Rectal smooth muscle tissue (tissue), 1 donor: Measurements from ENCODE around the gene MTF2.
A peak's percentile ranks its signal among the peaks of the same experiment; 100 is the strongest.

Source experiments
- H3K27ac ChIP-seq: one replicate; pipeline ENCODE4 v1.7.0; 2013; ENCODE audit warnings: low read depth, low read length, inconsistent platforms
- H3K27me3 ChIP-seq: one replicate; pipeline ENCODE4 v1.7.0; 2013; ENCODE audit warnings: low read length; ENCODE audit not compliant: control insufficient read depth, insufficient read depth
- H3K36me3 ChIP-seq: one replicate; pipeline ENCODE4 v1.7.0; 2013; ENCODE audit warnings: low read length; ENCODE audit not compliant: control insufficient read depth, insufficient read depth
- H3K4me1 ChIP-seq: one replicate; pipeline ENCODE4 v1.7.0; 2013; ENCODE audit warnings: low read length; ENCODE audit not compliant: control insufficient read depth, insufficient read depth
- H3K4me3 ChIP-seq: one replicate; pipeline ENCODE4 v1.7.0; 2013; ENCODE audit warnings: low read length
- H3K9ac ChIP-seq: one replicate; pipeline ENCODE4 v1.7.0; 2013; ENCODE audit warnings: low read length

The MTF2 gene

DNA sequence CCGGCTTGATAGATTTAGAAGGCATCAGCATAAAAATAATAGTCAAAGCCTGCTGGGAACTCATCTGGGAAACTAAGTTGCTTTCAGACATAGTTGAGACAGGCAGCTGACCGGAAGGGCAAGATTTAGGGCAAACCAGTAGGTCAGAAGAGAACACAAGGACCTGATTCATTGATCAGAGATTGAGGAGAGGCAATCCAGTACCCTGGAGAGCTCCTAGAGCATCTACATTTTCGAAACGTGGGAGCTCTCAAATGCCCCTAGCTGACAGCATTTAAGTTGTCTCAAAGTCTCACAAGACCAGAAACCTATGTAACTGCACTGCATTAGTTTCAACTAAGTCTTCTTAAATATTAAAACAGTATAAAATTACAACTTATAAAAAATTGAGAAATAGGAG lies 22.9 kb upstream of the MTF2 start:
- no peak overlapping the region for H3K27ac ChIP-seq
- no peak overlapping the region for H3K4me3 ChIP-seq
- no peaks in the 10 kb centered on the region for H3K36me3 ChIP-seq
- H3K27me3 ChIP-seq: no peaks in the 10 kb centered on the region
- H3K9ac ChIP-seq: no peak overlapping the region
- no peaks in the 10 kb centered on the region for H3K4me1 ChIP-seq

DNA sequence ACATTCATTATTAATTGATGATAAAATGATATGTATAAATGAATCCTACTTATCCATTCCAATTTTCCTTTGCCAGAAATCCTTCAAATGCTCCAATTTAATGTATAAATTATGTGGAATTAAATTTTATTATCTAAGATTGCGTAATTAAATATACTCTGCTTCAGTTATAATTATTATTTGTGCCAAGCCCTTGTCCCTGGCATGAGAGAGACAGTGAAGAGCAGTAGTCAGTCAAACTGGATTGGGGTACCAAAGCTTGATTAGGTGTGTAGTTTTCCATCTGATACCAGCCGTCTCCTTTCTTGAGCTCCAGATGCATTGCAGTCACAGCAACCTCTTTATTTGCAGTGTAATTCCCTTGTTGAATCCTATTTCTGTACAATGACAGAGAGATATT lies 22.4 kb upstream of the MTF2 start:
- H3K27ac ChIP-seq: no peak overlapping the region
- no peaks in the 10 kb centered on the region for H3K27me3 ChIP-seq
- no peak overlapping the region for H3K9ac ChIP-seq
- H3K4me1 ChIP-seq: no peaks in the 10 kb centered on the region
- no peaks in the 10 kb centered on the region for H3K36me3 ChIP-seq
- H3K4me3 ChIP-seq: no peak overlapping the region

DNA sequence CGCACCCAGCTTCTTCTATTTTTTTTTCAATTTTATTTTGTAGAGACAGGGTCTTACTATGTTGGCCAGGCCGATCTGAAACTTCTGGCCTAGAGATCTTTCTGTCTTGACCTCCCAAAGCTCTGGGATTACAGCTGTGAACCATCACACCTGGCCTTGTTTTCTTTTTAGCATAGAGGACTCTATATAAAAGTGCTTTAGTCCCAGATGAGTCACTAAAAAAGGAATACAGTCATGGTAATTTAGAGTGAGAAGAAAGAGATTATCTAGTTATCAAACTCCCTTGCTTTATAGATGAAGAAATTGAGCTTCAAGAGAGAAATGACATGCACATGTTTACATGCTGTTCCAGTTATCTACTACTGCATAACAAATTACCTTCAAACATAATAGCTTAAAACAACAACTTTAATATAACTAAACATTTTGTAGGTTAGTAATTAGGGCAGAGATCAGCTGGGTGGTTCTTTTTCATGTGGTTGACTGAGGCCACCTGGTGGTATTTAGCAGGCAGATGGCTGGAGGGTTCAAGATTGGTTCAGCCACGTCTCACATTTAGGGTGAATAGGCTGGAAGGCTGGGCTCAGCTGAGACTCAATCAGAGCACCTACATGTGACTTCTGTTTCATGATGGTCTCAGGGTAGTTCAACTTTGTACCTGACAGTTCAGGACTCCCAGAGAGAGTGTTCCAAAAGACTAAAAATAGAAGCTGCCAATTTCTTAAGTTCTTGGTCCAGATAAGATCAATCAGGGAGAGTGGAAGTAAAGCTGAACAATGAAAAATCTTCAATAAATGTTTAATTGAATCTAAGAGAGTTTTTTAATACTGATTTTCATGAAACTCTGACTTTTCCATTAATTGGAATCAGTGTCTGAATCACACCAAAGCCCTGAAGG lies 16.9 kb upstream of the MTF2 start:
- H3K4me1 ChIP-seq: no peaks in the 10 kb centered on the region
- no peaks in the 10 kb centered on the region for H3K27me3 ChIP-seq
- no peak overlapping the region for H3K27ac ChIP-seq
- H3K9ac ChIP-seq: no peak overlapping the region
- no peaks in the 10 kb centered on the region for H3K36me3 ChIP-seq
- H3K4me3 ChIP-seq: no peak overlapping the region

DNA sequence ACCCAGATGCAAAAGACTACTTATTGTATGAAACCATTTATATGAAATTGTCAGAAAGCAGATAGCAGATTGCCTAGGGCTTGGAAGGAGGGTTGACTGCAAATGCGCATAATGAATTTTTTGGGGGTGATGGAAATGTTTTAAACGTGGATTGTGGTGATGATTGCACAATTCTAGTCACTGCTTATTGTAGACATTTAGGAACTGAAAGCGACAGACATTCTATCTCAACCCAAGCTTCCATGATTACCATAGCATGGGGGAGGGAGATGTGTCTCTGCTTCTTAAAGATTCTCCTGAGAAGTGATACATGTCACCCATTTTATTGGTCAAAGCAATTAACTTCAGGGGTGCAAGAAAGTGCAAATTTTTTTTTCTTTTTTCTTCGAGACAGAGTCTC lies 2.8 kb upstream of the MTF2 start:
- no peak overlapping the region for H3K9ac ChIP-seq
- H3K4me1 ChIP-seq: peaks cover 3% of the 10 kb centered on the region
- no peak overlapping the region for H3K4me3 ChIP-seq
- no peak overlapping the region for H3K27ac ChIP-seq
- no peaks in the 10 kb centered on the region for H3K36me3 ChIP-seq
- no peaks in the 10 kb centered on the region for H3K27me3 ChIP-seq

DNA sequence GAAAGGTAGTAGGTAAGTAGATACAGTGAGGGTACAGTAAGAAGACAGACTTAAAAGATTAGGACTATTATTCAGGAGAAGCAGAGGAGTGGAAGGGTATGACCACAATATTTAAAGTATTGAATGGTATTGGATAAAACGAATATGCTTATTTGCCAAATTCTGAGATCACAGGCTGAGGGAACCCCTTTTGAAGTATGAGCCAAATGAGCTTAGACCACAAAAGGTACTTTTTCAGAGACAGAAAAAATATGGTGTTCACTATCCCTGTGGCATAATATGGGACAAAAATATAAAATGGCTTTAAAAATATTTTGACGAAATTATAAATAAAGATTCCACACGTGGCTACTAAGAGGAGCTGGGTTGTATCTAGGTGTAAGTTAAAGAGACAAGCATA lies 880 bp upstream of the MTF2 start:
- Histone ChIP-seq H3K27me3 (no peaks in the 10 kb centered on the region), H3K36me3 (no peaks in the 10 kb centered on the region), H3K4me3 (peak overlapping the region; percentile 96), H3K27ac (peak overlapping the region; percentile 85), H3K4me1 (peaks cover 3% of the 10 kb centered on the region), H3K9ac (no peak overlapping the region)

DNA sequence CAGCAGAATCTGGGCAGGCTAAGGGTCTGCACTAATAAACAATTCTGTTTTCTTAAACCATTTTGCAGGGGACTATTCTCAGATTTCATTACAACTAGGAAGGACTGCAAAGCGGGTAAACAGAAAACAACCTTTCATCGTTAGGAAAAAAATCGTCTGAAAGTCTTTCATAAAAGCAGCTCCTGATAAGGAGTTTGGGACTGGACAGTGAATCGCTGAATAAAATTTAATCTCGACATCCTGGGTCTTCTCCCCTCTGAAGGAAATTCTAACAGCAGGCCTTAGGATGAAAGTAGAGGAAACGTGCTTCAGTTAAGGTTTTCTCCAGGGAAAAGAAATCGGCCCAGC lies 471 bp upstream of the MTF2 start:
- Histone ChIP-seq H3K36me3 (no peaks in the 10 kb centered on the region), H3K4me1 (peaks cover 3% of the 10 kb centered on the region)

DNA sequence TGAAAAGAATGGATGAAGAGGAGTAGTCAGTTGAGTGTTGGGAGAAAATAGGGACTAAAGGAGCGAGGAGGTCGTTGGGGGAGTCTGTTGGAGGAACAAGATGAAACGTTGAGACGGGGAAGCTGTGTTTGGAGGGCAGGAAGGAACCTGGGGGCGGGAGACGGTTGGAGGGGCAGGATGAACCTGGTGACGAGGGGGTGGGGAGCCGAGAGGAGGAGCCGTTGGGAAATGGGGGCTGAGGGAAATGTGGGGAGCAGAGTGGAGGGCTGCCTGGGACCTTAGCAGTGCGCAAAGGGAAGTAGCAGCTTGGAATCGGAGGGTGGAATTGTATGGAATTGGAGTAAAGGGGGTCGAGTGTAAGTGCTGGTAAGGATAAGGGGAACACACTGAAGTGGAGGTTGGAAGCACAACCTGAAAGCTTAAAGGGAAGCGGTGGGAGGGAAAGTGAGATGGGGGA lies 630 bp downstream of the MTF2 start:
- H3K9ac ChIP-seq: peak overlapping the region; percentile 93
- no peaks in the 10 kb centered on the region for H3K27me3 ChIP-seq
- H3K4me3 ChIP-seq: peak overlapping the region; percentile 96
- H3K27ac ChIP-seq: peak overlapping the region; percentile 85
- peaks cover 3% of the 10 kb centered on the region for H3K4me1 ChIP-seq
- no peaks in the 10 kb centered on the region for H3K36me3 ChIP-seq

More for the DNA sequence above, 471 bp upstream of the MTF2 start:
- Histone ChIP-seq H3K27me3 (no peaks in the 10 kb centered on the region), H3K4me3 (peak overlapping the region; percentile 96), H3K27ac (peak overlapping the region; percentile 85), H3K9ac (peak overlapping the region; percentile 74)

DNA sequence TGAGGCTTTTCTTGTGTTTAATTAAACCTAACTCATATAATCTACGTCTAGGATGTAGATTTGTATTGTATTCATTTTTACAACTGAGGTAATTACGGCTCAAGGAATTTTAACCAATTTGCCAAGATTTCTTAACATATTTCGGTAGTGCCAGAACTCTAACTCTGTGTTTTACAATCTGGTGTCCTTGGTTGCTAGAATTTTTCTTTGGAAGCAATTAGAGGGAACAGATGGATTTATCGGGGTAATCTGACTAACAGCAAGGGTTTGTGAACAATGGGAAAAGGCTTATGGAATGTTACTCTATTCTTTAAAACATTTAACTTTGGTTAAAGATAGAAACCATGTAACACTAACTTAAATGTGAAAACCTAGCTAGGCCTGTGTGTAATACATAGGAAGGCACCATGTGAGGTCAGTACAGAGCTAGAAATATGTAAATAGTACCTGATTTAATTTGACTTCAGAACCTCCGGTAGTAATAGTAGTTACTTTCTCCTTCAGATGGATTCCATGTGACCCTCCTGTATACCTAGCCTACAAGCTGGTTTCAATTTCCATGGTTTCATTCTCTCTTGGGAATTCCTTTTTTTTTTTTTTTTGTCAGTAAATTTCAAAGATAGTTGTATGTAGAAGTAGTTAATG lies 1.2 kb downstream of the MTF2 start:
- H3K4me1 ChIP-seq: peaks cover 3% of the 10 kb centered on the region
- peak overlapping the region; percentile 93 for H3K9ac ChIP-seq
- no peaks in the 10 kb centered on the region for H3K27me3 ChIP-seq
- no peak overlapping the region for H3K27ac ChIP-seq
- H3K4me3 ChIP-seq: peak overlapping the region; percentile 96
- H3K36me3 ChIP-seq: no peaks in the 10 kb centered on the region

DNA sequence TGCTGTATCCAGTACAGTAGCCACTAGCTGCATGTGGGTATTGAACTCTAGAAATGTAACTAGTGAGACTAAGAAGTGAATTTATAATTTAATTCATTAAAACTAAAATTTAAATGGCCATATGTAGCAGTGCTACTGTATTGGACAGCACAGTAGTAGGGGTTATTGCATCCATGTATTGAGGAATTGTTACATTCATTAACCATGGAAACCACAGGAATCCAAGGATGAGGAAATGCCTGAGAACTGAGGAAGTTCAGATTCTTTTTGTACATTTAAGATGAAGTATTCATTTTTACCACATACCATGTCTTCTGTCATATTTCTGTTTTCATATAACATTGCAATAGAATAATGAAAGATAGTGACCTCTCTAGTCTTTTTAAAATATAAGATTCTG lies 2.6 kb downstream of the MTF2 start:
- no peaks in the 10 kb centered on the region for H3K27me3 ChIP-seq
- H3K36me3 ChIP-seq: no peaks in the 10 kb centered on the region
- H3K4me1 ChIP-seq: peaks cover 3% of the 10 kb centered on the region
- no peak overlapping the region for H3K9ac ChIP-seq
- H3K4me3 ChIP-seq: no peak overlapping the region
- H3K27ac ChIP-seq: no peak overlapping the region

DNA sequence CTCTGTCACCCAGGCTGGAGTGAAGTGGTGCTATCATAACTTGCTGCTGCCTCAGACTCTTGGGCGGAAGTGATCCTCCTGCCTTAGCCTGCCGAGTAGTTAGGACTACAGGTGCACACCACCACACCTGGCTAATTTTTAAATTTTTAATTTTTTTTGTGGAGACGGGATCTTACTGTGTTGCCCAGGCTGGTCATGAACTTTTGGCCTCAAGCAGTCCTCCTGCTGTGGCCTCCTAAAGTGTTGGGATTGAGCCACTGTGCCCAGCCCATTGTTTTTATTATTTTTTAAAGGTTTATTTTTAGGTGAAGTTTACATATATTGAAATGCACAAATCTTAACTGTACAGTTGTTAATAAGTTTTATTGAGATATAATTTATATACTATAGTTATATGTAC lies 3.2 kb downstream of the MTF2 start:
- Histone ChIP-seq H3K9ac (no peak overlapping the region), H3K4me3 (no peak overlapping the region), H3K27me3 (no peaks in the 10 kb centered on the region), H3K27ac (no peak overlapping the region), H3K36me3 (no peaks in the 10 kb centered on the region), H3K4me1 (peaks cover 3% of the 10 kb centered on the region)

DNA sequence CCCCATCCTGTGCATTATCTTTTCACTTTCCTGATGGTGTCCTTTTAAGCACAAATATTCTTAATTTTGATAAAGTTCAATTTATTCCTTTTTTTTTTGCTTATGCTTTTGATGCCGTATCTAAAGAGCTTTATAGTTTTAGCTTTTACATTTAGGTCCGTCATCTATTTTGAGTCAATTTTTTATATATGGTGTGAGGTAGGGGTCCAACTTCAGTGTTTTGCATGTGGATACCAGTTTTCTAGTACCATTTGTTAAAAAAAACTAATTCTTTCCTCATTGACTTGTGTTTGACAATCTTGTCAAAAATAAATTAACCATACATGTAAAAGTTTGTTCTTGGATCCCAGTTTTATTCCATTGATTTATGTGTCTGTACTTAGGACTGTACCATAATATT lies 4.9 kb downstream of the MTF2 start:
- Histone ChIP-seq H3K4me1 (peaks cover 3% of the 10 kb centered on the region), H3K9ac (no peak overlapping the region)

DNA sequence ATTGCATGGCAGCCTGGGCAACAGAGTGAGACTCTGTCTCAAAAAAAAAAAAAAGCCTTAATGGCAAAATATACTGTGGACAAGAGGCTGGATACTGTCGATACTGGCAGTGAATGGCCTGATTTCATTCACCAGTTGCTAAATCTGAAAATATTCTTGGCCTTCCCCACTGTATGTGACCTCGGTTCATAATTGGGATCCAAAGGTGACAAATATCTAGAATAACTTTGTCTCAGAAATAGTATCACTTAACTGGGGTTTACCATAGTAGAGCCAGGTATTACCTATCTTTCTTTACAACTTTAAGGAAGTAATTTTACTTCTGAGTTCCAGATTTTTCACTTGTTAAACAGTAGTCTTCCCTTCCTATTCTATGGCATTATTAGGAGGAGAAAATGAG lies 8.4 kb downstream of the MTF2 start:
- H3K9ac ChIP-seq: no peak overlapping the region
- H3K27me3 ChIP-seq: no peaks in the 10 kb centered on the region
- no peaks in the 10 kb centered on the region for H3K4me1 ChIP-seq
- H3K27ac ChIP-seq: no peak overlapping the region
- H3K36me3 ChIP-seq: no peaks in the 10 kb centered on the region
- H3K4me3 ChIP-seq: no peak overlapping the region

More for the DNA sequence above, 4.9 kb downstream of the MTF2 start:
- H3K27me3 ChIP-seq: no peaks in the 10 kb centered on the region
- no peaks in the 10 kb centered on the region for H3K36me3 ChIP-seq
- H3K27ac ChIP-seq: no peak overlapping the region
- no peak overlapping the region for H3K4me3 ChIP-seq
